Suppressor macrophage (primary cell): ENCODE results near the gene M1AP.

Experiments
- DNase-seq, 4 experiments: peaks; one replicate each; pipeline ENCODE4 v3.0.0-alpha.2; 2020 to 2022
- total RNA-seq, 17 experiments: gene quantifications; one replicate each; lab custom pipeline; 2026; ENCODE audit warnings: mixed read lengths in 6 of 17, inconsistent platforms in 3 of 17; lab: John Stamatoyannopoulos, UW

The M1AP gene
- total RNA-seq = 0.69 to 5.1 (median 3.1) reads per million in 17 experiments

- peak in 1 of 4 experiments; percentile 20 for DNase-seq
Measured at GRCh38 chr2:74648009-74648443, at the start of gene M1AP. Gene M1AP, minus strand, starts transcription at chr2:74648330. Its CDS starts 8,055 bp downstream, at chr2:74640275.

- no peak for DNase-seq
Measured at GRCh38 chr2:74696829-74697228, 48.7 kb upstream of the M1AP start.

- no peak for DNase-seq
Measured at GRCh38 chr2:74695663-74696062, 47.5 kb upstream of the M1AP start.

GRCh38 chr2:74694281-74694680, 46.2 kb upstream of the M1AP start:
- DNase-seq = peak; percentile 40 to 71 (median 58)

GRCh38 chr2:74693668-74694067, 45.5 kb upstream of the M1AP start:
- DNase-seq = peak in 1 of 4 experiments; percentile 17

- peak in 2 of 4 experiments; percentile 43 to 45 for DNase-seq
Measured at GRCh38 chr2:74693213-74693612, 45.1 kb upstream of the M1AP start.

GRCh38 chr2:74691929-74692328, 43.8 kb upstream of the M1AP start:
- no peak for DNase-seq

- DNase-seq = peak; percentile 71 to 82 (median 75)
Measured at GRCh38 chr2:74690571-74690970, 42.4 kb upstream of the M1AP start.

- no peak for DNase-seq
Measured at GRCh38 chr2:74689671-74690070, 41.5 kb upstream of the M1AP start.

- no peak for DNase-seq
Measured at GRCh38 chr2:74688881-74689280, 40.8 kb upstream of the M1AP start.

GRCh38 chr2:74685408-74685807, 37.3 kb upstream of the M1AP start:
- no peak for DNase-seq

GRCh38 chr2:74682501-74682900, 34.4 kb upstream of the M1AP start:
- no peak for DNase-seq

- no peak for DNase-seq
Measured at GRCh38 chr2:74679615-74680014, 31.5 kb upstream of the M1AP start.

- DNase-seq = peak; percentile 26 to 63 (median 42)
Measured at GRCh38 chr2:74676331-74676730, 28.2 kb upstream of the M1AP start.

GRCh38 chr2:74675090-74675489, 27.0 kb upstream of the M1AP start:
- DNase-seq = no peak

- no peak for DNase-seq
Measured at GRCh38 chr2:74673826-74674528, 25.8 kb upstream of the M1AP start.

- DNase-seq = no peak
Measured at GRCh38 chr2:74671479-74671878, 23.3 kb upstream of the M1AP start.

- DNase-seq = no peak
Measured at GRCh38 chr2:74670263-74670662, 22.1 kb upstream of the M1AP start.

- DNase-seq = no peak
Measured at GRCh38 chr2:74668087-74668486, 20.0 kb upstream of the M1AP start.

- no peak for DNase-seq
Measured at GRCh38 chr2:74659462-74659861, 11.3 kb upstream of the M1AP start.

GRCh38 chr2:74658516-74658915, 10.4 kb upstream of the M1AP start:
- no peak for DNase-seq

- no peak for DNase-seq
Measured at GRCh38 chr2:74655579-74655978, 7.4 kb upstream of the M1AP start.

GRCh38 chr2:74653985-74654882, 6.1 kb upstream of the M1AP start, which contains the start of gene SEMA4F:
Gene SEMA4F, plus strand, starts transcription at chr2:74654247. Its CDS starts 130 bp downstream, at chr2:74654377.
- DNase-seq = peak; percentile 91 to 96 (median 94)
